K562 (cell line): ENCODE data around the gene DDAH1.

Source experiments
- ADNP ChIP-seq: fragments of 200-800 bp; sonication (Bioruptor generic); IDR thresholded peaks from 2 replicates; pipeline ENCODE4 v1.6.1; 2016; ENCODE audit warnings: missing genetic modification characterization, missing compliant biosample characterization
- ARID2 ChIP-seq: fragments of 450-650 bp; IDR thresholded peaks from 2 replicates; pipeline ENCODE4 v1.6.1; 2017; ENCODE audit warnings: antibody characterized with exemption, mild to moderate bottlenecking
- CAMTA2 ChIP-seq: fragments of 250-450 bp; sonication (Bioruptor Pico); conservative IDR thresholded peaks from 2 replicates; pipeline ENCODE4 v1.5.1; 2022
- CBX5 ChIP-seq: IDR thresholded peaks from 2 replicates; pipeline ENCODE4 v1.6.1; 2014; ENCODE audit warnings: low read depth, borderline replicate concordance
- CC2D1A ChIP-seq: fragments of 450-650 bp; IDR thresholded peaks from 2 replicates; pipeline ENCODE4 v1.6.1; 2017; ENCODE audit warnings: mild to moderate bottlenecking
- CTCF ChIP-seq, 3 experiments: IDR thresholded peaks in 2 of 3; conservative IDR thresholded peaks in 1 of 3; 2 replicates each; pipeline ENCODE4 v1.5.1; 2011 to 2012; ENCODE audit warnings: low read length in 3 of 3, mild to moderate bottlenecking in 3 of 3, control low read depth in 2 of 3, improper control_type of control experiment in 1 of 3, inconsistent platforms in 1 of 3, low read depth in 1 of 3, mixed read lengths in 1 of 3, moderate library complexity in 1 of 3; ENCODE audit not compliant: insufficient read depth in 2 of 3
- EZH2 ChIP-seq: IDR thresholded peaks from 2 replicates; pipeline ENCODE4 v1.6.1; 2012; ENCODE audit warnings: low read depth, mild to moderate bottlenecking, inconsistent platforms, low read length, borderline replicate concordance
- MNT ChIP-seq, 2 experiments: fragments of 450-650 bp; conservative IDR thresholded peaks; 2 replicates each; pipeline ENCODE4 v1.6.1; 2017; ENCODE audit warnings: mild to moderate bottlenecking in 2 of 2, moderate library complexity in 2 of 2
- NR2C2 ChIP-seq, 2 experiments: fragments of 200-800 bp in 1 of 2; sonication (Bioruptor generic) in 1 of 2; sonication (generic) in 1 of 2; formaldehyde crosslinking in 1 of 2; IDR thresholded peaks; 2 replicates each; pipeline versions ENCODE4 v1.6.1 to v1.8.0; 2016 to 2022; ENCODE audit warnings: mild to moderate bottlenecking in 1 of 2, missing compliant biosample characterization in 1 of 2, missing genetic modification characterization in 1 of 2, missing genetic modification reagents in 1 of 2
- SMC3 ChIP-seq: conservative IDR thresholded peaks from 2 replicates; pipeline ENCODE4 v1.6.1; 2011; ENCODE audit warnings: low read depth, low read length, improper control_type of control experiment; ENCODE audit not compliant: insufficient read depth
- ZNF239 ChIP-seq: fragments of 250-450 bp; sonication (Bioruptor Pico); IDR thresholded peaks from 2 replicates; pipeline ENCODE4 v1.4.0; 2020; ENCODE audit warnings: mild to moderate bottlenecking

- TF ChIP-seq CBX5: no peak
- no peak for TF ChIP-seq SMC3
- no peak for TF ChIP-seq ARID2
- TF ChIP-seq CAMTA2 (CRISPR knock-in tag): no peak
- TF ChIP-seq CC2D1A: no peak
- TF ChIP-seq ZNF239: no peak
- no peak for TF ChIP-seq EZH2
- TF ChIP-seq ADNP (tag): no peak
- no peak for TF ChIP-seq MNT (conservative IDR thresholded peaks at IDR 0.05)
- TF ChIP-seq CTCF (IDR thresholded peaks at IDR 0.05 in 2 of 3, conservative IDR thresholded peaks at IDR 0.05 in 1 of 3; ENCODE audit: insufficient read depth in 2 of 3, low read depth in 1 of 3, low read length in 3 of 3): no peak
- no peak for TF ChIP-seq NR2C2 (CRISPR knock-in tag; IDR thresholded peaks at IDR 0.05)
- no peak for TF ChIP-seq NR2C2 (tag; IDR thresholded peaks at IDR 0.05)
Measured at GRCh38 chr1:85318217-85318616, 146.7 kb downstream of the DDAH1 start.
